ENCODE data around the gene LAMB1.

GRCh38 chr7:108000875-108001763 is 1.8 kb downstream of the LAMB1 start:
- TF ChIP-seq CTCF (IDR thresholded peaks at IDR 0.05) (no peak), POLR2A (IDR thresholded peaks at IDR 0.05) (no peak)

All from esophagus squamous epithelium (tissue), 4 donors.